Endothelial cell of umbilical vein (primary cell): Measurements from ENCODE around the gene HOXA9.

ENCODE experiments used
- JUN ChIP-seq: IDR thresholded peaks from 2 replicates; pipeline ENCODE4 v1.6.1; 2011; ENCODE audit warnings: borderline replicate concordance, low read depth; ENCODE audit not compliant: insufficient read length, insufficient read depth
- MYC ChIP-seq: IDR thresholded peaks from one replicate; pipeline ENCODE4 v1.6.1; 2011; ENCODE audit warnings: mild to moderate bottlenecking, low read depth, low read length
- POLR2A ChIP-seq: IDR thresholded peaks from 2 replicates; pipeline ENCODE4 v1.6.1; 2012; ENCODE audit warnings: low read depth, mild to moderate bottlenecking, control low read depth, low read length
- POLR2AphosphoS5 ChIP-seq: IDR thresholded peaks from 2 replicates; pipeline ENCODE4 v1.6.1; 2012; ENCODE audit warnings: low read depth, mild to moderate bottlenecking, control low read depth, low read length, moderate library complexity; ENCODE audit not compliant: insufficient read depth
- TF ChIP-seq, protein P1 (sequence below), 2 donors: IDR thresholded peaks; 1 replicate in 1 of 2; 2 replicates in 1 of 2; pipeline ENCODE4 v1.5.1; 2011; ENCODE audit warnings: low read length in 2 of 2, mild to moderate bottlenecking in 2 of 2, moderate library complexity in 2 of 2, control low read depth in 1 of 2, inconsistent platforms in 1 of 2, low read depth in 1 of 2; ENCODE audit not compliant: insufficient read depth in 1 of 2; ENCODE audit errors: extremely low read depth in 1 of 2

DNA sequence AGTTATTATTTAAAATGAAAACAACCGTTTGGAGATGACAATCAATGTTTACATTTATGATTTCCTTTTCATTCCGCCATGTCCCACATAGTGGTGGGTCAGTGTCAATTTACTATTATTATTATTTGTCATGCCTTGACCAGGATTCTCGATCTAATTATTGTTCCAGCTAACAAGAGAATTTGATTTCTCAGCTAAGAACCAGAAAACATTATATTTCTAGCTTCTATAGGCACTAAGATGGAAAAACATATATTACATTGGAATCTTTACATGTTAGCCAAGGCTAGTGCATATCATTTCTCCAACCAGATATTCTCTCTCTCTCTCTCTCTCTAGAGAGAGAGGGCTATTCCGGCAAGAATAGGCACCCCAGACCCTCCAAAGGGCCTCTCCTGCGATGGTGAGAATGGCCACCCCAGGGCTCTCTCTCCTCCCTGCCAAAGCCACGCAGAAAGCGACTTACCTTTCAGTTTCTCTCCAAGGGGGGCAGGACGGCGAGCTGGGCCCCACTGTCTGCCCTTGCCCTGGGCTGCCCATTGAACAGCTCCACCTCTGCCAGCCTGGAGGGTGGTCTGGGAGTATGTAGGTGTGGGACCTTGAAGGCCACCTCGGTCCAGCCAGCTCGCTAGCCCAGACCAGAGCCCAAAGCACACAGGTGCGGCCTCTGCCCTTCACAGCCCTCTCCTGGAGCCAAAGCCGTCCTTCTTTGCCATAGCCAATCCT lies 15.3 kb downstream of the HOXA9 start:
- TF ChIP-seq, protein P1, sequence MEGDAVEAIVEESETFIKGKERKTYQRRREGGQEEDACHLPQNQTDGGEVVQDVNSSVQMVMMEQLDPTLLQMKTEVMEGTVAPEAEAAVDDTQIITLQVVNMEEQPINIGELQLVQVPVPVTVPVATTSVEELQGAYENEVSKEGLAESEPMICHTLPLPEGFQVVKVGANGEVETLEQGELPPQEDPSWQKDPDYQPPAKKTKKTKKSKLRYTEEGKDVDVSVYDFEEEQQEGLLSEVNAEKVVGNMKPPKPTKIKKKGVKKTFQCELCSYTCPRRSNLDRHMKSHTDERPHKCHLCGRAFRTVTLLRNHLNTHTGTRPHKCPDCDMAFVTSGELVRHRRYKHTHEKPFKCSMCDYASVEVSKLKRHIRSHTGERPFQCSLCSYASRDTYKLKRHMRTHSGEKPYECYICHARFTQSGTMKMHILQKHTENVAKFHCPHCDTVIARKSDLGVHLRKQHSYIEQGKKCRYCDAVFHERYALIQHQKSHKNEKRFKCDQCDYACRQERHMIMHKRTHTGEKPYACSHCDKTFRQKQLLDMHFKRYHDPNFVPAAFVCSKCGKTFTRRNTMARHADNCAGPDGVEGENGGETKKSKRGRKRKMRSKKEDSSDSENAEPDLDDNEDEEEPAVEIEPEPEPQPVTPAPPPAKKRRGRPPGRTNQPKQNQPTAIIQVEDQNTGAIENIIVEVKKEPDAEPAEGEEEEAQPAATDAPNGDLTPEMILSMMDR (IDR thresholded peaks at IDR 0.05; ENCODE audit: extremely low read depth in 1 of 2, insufficient read depth in 1 of 2, low read depth in 1 of 2, low read length in 2 of 2) = no peak
- no peak for TF ChIP-seq POLR2AphosphoS5
- no peak for TF ChIP-seq MYC
- no peak for TF ChIP-seq JUN
- TF ChIP-seq POLR2A = no peak
